Naive B cell (primary cell): ENCODE data around the gene HELQ. TPM values are rescaled to one million over a fixed set of nuclear protein-coding genes. Genes with fewer than 3 reads are reported as not detected.

Source experiments
- ATAC-seq, 2 donors: fragments of 150-1000 bp; cut with Tn5 transposase; 2 replicates each; pipeline ENCODE4 v1.10.0; 2021; ENCODE audit warnings: low read depth in 2 of 2, mild to moderate bottlenecking in 2 of 2, moderate library complexity in 2 of 2
- DNase-seq: peaks from one replicate; pipeline ENCODE4 v3.0.0; 2022
- H3K27ac Mint-ChIP-seq, 6 donors: one replicate each; pipeline ENCODE4 v1.8.0; 2020 to 2022; ENCODE audit warnings: mild to moderate bottlenecking in 6 of 6, mixed read lengths in 6 of 6, moderate library complexity in 5 of 6, inconsistent platforms in 2 of 6
- H3K27me3 Mint-ChIP-seq, 3 donors: one replicate each; pipeline ENCODE4 v1.8.0; 2021 to 2022; ENCODE audit warnings: mixed read lengths in 3 of 3, mild to moderate bottlenecking in 1 of 3
- H3K36me3 Mint-ChIP-seq, 2 donors: one replicate each; pipeline ENCODE4 v1.8.0; 2020 to 2022; ENCODE audit warnings: mixed read lengths in 2 of 2, inconsistent platforms in 1 of 2, mild to moderate bottlenecking in 1 of 2
- H3K4me1 Mint-ChIP-seq, 3 donors: one replicate each; pipeline ENCODE4 v1.8.0; 2020 to 2022; ENCODE audit warnings: mixed read lengths in 3 of 3, inconsistent platforms in 1 of 3, mild to moderate bottlenecking in 1 of 3, moderate library complexity in 1 of 3
- H3K4me3 Mint-ChIP-seq, 8 donors: one replicate each; pipeline ENCODE4 v1.8.0; 2020 to 2022; ENCODE audit warnings: mild to moderate bottlenecking in 8 of 8, mixed read lengths in 8 of 8, moderate library complexity in 8 of 8, inconsistent platforms in 2 of 8
- H3K9me3 Mint-ChIP-seq, 7 donors: one replicate each; pipeline ENCODE4 v1.8.0; 2020 to 2022; ENCODE audit warnings: mixed read lengths in 7 of 7, mild to moderate bottlenecking in 5 of 7, inconsistent platforms in 2 of 7, moderate library complexity in 1 of 7
- polyA plus RNA-seq, 6 donors: library from polyadenylated mRNA; unstranded; fragments of 300-500 nt; fragmentation: Illumina TruSeq; gene quantifications; one replicate each; pipeline ENCODE4 v1.2.3, GENCODE V29; 2021; ENCODE audit warnings: low read depth in 6 of 6

The HELQ gene
- polyA plus RNA-seq, 6 donors from 2014 or later = 31.6 to 41.1 (median 39.7) TPM

- Mint-ChIP-seq H3K4me3 (no peak overlapping the region), H3K9me3 (no peaks in the 10 kb centered on the region), H3K4me1 (peaks cover 0 to 5% (median 0%) of the 10 kb centered on the region in 3 donors), H3K27ac (no peak overlapping the region), H3K27me3 (no peaks in the 10 kb centered on the region), H3K36me3 (peaks cover 0 to 6% of the 10 kb centered on the region in 2 donors)
- ATAC-seq (no peak), DNase-seq (no peak)
Measured at GRCh38 chr4:83473966-83474365, 18.3 kb upstream of the HELQ start.

GRCh38 chr4:83473423-83473822, 17.8 kb upstream of the HELQ start:
- no peak overlapping the region for H3K4me3 Mint-ChIP-seq
- H3K9me3 Mint-ChIP-seq = no peaks in the 10 kb centered on the region
- H3K27me3 Mint-ChIP-seq = no peaks in the 10 kb centered on the region
- H3K27ac Mint-ChIP-seq = no peak overlapping the region
- no peak for ATAC-seq
- H3K4me1 Mint-ChIP-seq = peaks cover 0 to 2% (median 0%) of the 10 kb centered on the region in 3 donors
- DNase-seq = no peak
- peaks cover 0 to 6% of the 10 kb centered on the region in 2 donors for H3K36me3 Mint-ChIP-seq

- Mint-ChIP-seq H3K4me1 (peaks cover 14 to 59% (median 41%) of the 10 kb centered on the region in 3 donors), H3K27me3 (no peaks in the 10 kb centered on the region), H3K4me3 (peak overlapping the region; percentile 97 to 100 (median 100)), H3K27ac (peak overlapping the region; percentile 99 to 100 (median 100)), H3K36me3 (peaks cover 8 to 15% of the 10 kb centered on the region in 2 donors), H3K9me3 (no peaks in the 10 kb centered on the region)
- ATAC-seq (no peak), DNase-seq (no peak)
Measured at GRCh38 chr4:83456184-83456501, 520 bp upstream of the HELQ start.

GRCh38 chr4:83454686-83455085, 937 bp downstream of the HELQ start:
- H3K4me1 Mint-ChIP-seq = peaks cover 14 to 59% (median 41%) of the 10 kb centered on the region in 3 donors

GRCh38 chr4:83449009-83449408, 6.6 kb downstream of the HELQ start:
- Mint-ChIP-seq H3K9me3 (no peaks in the 10 kb centered on the region), H3K36me3 (peaks cover 17 to 21% of the 10 kb centered on the region in 2 donors), H3K4me3 (no peak overlapping the region), H3K4me1 (peaks cover 9 to 29% (median 23%) of the 10 kb centered on the region in 3 donors), H3K27me3 (no peaks in the 10 kb centered on the region), H3K27ac (peak overlapping the region in 3 of 6 donors; percentile 23 to 82 (median 73))
- DNase-seq (no peak), ATAC-seq (no peak)

More at GRCh38 chr4:83454686-83455085, 937 bp downstream of the HELQ start:
- Mint-ChIP-seq H3K27me3 (no peaks in the 10 kb centered on the region), H3K27ac (peak overlapping the region; percentile 99 to 100 (median 100)), H3K9me3 (no peaks in the 10 kb centered on the region), H3K4me3 (peak overlapping the region; percentile 97 to 100 (median 100)), H3K36me3 (peaks cover 8 to 15% of the 10 kb centered on the region in 2 donors)
- no peak for DNase-seq
- no peak for ATAC-seq

DNA sequence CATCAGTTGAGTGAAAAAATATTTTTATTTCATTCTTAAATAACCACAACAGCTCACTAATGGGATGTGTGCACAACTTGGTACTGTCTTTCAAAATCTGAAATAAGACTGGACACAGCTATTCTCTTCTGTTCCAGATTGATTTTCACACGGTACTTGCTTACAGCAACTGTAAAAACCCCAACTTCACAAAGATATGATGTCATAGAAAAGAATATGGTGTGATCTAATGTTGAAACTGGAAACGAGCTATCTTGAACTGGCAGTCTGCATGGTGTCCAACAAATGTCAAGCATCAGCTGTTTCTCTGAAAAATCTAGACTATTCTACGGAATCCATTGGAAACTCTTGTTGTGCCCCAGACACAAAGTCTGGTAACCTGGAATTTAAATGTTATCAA, 14.7 kb downstream of the HELQ start:
- Mint-ChIP-seq H3K9me3 (no peaks in the 10 kb centered on the region), H3K4me1 (peaks cover 15 to 52% (median 44%) of the 10 kb centered on the region in 3 donors), H3K4me3 (peak overlapping the region in 4 of 8 donors; percentile 52 to 80 (median 67)), H3K36me3 (peaks cover 22 to 32% of the 10 kb centered on the region in 2 donors), H3K27me3 (no peaks in the 10 kb centered on the region), H3K27ac (peak overlapping the region; percentile 28 to 92 (median 78))
- DNase-seq (no peak), ATAC-seq (peak; percentile 76 to 82)

GRCh38 chr4:83440148-83440814, 15.3 kb downstream of the HELQ start:
- Mint-ChIP-seq H3K4me3 (peak overlapping the region; percentile 55 to 83 (median 66)), H3K27me3 (no peaks in the 10 kb centered on the region), H3K36me3 (peaks cover 22 to 32% of the 10 kb centered on the region in 2 donors), H3K9me3 (no peaks in the 10 kb centered on the region), H3K27ac (peak overlapping the region; percentile 73 to 92 (median 82)), H3K4me1 (peaks cover 15 to 52% (median 44%) of the 10 kb centered on the region in 3 donors)
- ATAC-seq (peak; percentile 71 to 76), DNase-seq (peak; percentile 21)

DNA sequence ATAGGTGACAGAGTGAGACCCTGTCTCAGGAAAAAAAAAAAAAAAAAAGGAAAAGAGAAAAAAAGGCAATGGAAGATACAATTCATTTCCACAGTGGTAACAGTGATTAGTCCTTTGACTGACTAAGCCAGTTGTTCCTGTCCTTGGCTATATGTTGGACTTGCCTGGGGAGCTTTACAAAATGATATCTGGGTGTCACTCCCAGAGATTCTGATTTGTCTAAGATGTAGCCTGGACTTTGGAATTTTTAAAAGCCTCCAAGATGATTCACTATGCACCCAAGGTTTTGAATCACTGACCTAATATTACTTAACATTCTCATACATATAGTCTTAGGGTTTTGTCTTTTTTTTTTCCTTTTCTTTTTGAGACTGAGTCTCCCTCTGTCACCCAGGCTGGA, 16.9 kb downstream of the HELQ start:
- H3K4me3 Mint-ChIP-seq = peak overlapping the region in 4 of 8 donors; percentile 38 to 80 (median 58)
- no peaks in the 10 kb centered on the region for H3K9me3 Mint-ChIP-seq

GRCh38 chr4:83436680-83437079, 18.9 kb downstream of the HELQ start:
- Mint-ChIP-seq H3K4me3 (peak overlapping the region in 1 of 8 donors; percentile 25), H3K27ac (peak overlapping the region in 3 of 6 donors; percentile 36 to 63 (median 59))

More for the DNA sequence above, 16.9 kb downstream of the HELQ start:
- peaks cover 13 to 26% of the 10 kb centered on the region in 2 donors for H3K36me3 Mint-ChIP-seq
- no peaks in the 10 kb centered on the region for H3K27me3 Mint-ChIP-seq
- peak overlapping the region in 3 of 6 donors; percentile 54 to 74 (median 67) for H3K27ac Mint-ChIP-seq
- DNase-seq (no peak), ATAC-seq (no peak)
- H3K4me1 Mint-ChIP-seq = peaks cover 10 to 48% (median 41%) of the 10 kb centered on the region in 3 donors

DNA sequence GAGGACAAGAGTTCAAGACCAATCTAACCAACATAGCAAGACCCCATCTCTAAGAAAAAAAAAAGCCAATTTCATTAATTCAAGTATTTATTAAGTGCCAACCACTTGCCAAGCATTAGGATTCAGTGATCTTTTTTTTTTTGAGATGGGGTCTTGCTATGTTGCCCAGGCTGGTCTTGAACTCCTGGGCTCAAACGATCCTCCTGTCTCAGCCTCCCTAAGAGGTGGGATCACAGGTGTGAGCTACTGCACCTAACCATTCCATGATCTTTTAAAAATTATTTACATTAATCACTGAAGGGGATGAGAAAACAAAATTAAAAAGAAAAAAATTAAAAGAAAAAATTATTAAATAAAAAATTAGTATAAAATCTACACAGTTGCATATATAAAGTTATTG, 24.4 kb downstream of the HELQ start:
- no peak for DNase-seq
- Mint-ChIP-seq H3K36me3 (peaks cover 3 to 16% of the 10 kb centered on the region in 2 donors), H3K4me3 (no peak overlapping the region), H3K4me1 (peaks cover 1 to 7% (median 6%) of the 10 kb centered on the region in 3 donors), H3K27me3 (no peaks in the 10 kb centered on the region), H3K9me3 (no peaks in the 10 kb centered on the region), H3K27ac (no peak overlapping the region)
- ATAC-seq = no peak

More at GRCh38 chr4:83436680-83437079, 18.9 kb downstream of the HELQ start:
- DNase-seq (no peak), ATAC-seq (no peak)
- no peaks in the 10 kb centered on the region for H3K9me3 Mint-ChIP-seq
- no peaks in the 10 kb centered on the region for H3K27me3 Mint-ChIP-seq
- H3K36me3 Mint-ChIP-seq = peaks cover 7 to 20% of the 10 kb centered on the region in 2 donors
- peaks cover 10 to 52% (median 41%) of the 10 kb centered on the region in 3 donors for H3K4me1 Mint-ChIP-seq

GRCh38 chr4:83418211-83418610, 37.4 kb downstream of the HELQ start:
- DNase-seq = no peak
- no peak overlapping the region for H3K4me3 Mint-ChIP-seq
- H3K4me1 Mint-ChIP-seq = peaks cover 1 to 4% (median 3%) of the 10 kb centered on the region in 3 donors
- H3K27me3 Mint-ChIP-seq = no peaks in the 10 kb centered on the region
- peaks cover 21 to 30% of the 10 kb centered on the region in 2 donors for H3K36me3 Mint-ChIP-seq
- no peak overlapping the region for H3K27ac Mint-ChIP-seq
- no peak for ATAC-seq
- no peaks in the 10 kb centered on the region for H3K9me3 Mint-ChIP-seq

DNA sequence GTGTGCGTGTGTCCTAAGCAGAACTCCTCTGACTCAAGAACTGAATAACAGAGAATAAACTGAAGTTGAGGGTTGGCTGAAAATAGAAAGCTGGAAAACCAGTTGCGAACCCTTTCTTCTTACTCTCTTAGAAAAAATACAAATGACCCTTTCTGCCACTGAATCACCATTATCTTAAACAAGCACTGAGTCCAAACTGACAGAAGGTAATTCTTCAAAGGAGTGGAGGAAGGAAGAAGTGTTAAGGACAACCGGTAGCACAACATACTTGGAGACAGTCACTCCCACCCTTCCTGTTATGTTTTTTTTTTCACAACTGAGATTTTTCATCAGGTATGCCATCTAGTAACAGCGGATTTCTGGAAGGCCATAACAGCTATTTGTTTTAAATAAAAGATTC, 38.1 kb downstream of the HELQ start:
- H3K36me3 Mint-ChIP-seq = peaks cover 21 to 33% of the 10 kb centered on the region in 2 donors
- H3K4me3 Mint-ChIP-seq = no peak overlapping the region
- H3K27ac Mint-ChIP-seq = peak overlapping the region in 1 of 6 donors; percentile 22
- no peak for DNase-seq
- no peaks in the 10 kb centered on the region for H3K27me3 Mint-ChIP-seq
- no peak for ATAC-seq
- peaks cover 3 to 4% (median 4%) of the 10 kb centered on the region in 3 donors for H3K4me1 Mint-ChIP-seq
- no peaks in the 10 kb centered on the region for H3K9me3 Mint-ChIP-seq

DNA sequence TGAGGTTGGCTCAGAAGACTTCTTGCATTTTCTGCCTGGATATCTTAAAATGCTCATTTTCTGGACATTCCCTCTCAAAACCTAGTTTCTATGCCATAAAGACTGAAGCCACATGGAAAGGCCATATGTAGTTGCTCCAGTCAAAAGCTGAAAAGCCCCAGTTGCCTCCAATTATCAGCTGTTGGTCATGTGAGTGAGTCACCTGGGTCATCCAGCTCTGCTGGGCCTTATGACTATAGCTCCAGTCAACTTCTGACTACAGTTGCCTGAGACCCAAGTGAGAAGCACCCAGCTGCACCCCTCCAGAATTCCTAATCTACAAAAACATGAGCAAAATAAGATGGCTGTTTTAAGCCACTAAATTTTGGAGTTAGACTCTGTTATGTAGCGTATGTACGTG, 41.9 kb downstream of the HELQ start:
- peaks cover 3 to 4% (median 3%) of the 10 kb centered on the region in 3 donors for H3K4me1 Mint-ChIP-seq
- no peaks in the 10 kb centered on the region for H3K27me3 Mint-ChIP-seq
- no peak for ATAC-seq
- peak overlapping the region in 2 of 6 donors; percentile 4 to 39 for H3K27ac Mint-ChIP-seq
- H3K4me3 Mint-ChIP-seq = no peak overlapping the region
- peaks cover 26 to 37% of the 10 kb centered on the region in 2 donors for H3K36me3 Mint-ChIP-seq
- no peaks in the 10 kb centered on the region for H3K9me3 Mint-ChIP-seq
- no peak for DNase-seq

- ATAC-seq (no peak), DNase-seq (no peak)
- Mint-ChIP-seq H3K9me3 (no peaks in the 10 kb centered on the region), H3K36me3 (peaks cover 36% of the 10 kb centered on the region in 2 donors), H3K4me3 (no peak overlapping the region), H3K27me3 (no peaks in the 10 kb centered on the region), H3K27ac (peak overlapping the region in 4 of 6 donors; percentile 0 to 76 (median 17)), H3K4me1 (peaks cover 0 to 5% (median 4%) of the 10 kb centered on the region in 3 donors)
Measured at GRCh38 chr4:83408908-83409307, 46.7 kb downstream of the HELQ start.
